NCI-H345 treated with DMSO at 0.1 percent for 48 hours (cell line): ENCODE results near the gene MUC20.
"Not testable (repeated sequence)": the region's sequence is repeated elsewhere in the genome, so short reads cannot be mapped to it uniquely, and the experiment has no call there.

Source experiments
- DNase-seq: peaks from one replicate; lab custom pipeline; 2025; ENCODE audit not compliant: unreplicated experiment; lab: John Stamatoyannopoulos, UW

The MUC20 gene

GRCh38 chr3:195728789-195729188, 8.0 kb downstream of the MUC20 start:
- DNase-seq: not testable (repeated sequence)

GRCh38 chr3:195729476-195730251, 8.9 kb downstream of the MUC20 start:
- DNase-seq: no peak

GRCh38 chr3:195731356-195731905, 10.7 kb downstream of the MUC20 start:
- DNase-seq: no peak

DNA sequence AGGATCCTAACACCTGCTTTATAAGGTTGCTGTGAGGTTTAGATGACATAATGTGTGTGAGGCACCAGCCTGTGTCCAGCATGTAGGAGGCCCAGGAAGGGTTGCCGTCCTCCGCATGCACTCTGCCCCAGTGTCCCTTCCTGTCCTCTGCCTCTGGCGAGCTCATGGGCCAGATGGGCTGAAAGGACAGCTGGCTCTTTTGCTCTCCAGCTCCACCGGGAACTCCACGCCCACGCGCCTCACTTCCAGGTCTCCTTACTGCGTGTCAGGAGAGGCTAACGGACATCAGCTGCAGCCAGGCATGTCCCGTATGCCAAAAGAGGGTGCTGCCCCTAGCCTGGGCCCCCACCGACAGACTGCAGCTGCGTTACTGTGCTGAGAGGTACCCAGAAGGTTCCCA, 12.2 kb downstream of the MUC20 start:
- DNase-seq: no peak

- no peak for DNase-seq
Observed at GRCh38 chr3:195735036-195735695, 14.4 kb downstream of the MUC20 start.

DNA sequence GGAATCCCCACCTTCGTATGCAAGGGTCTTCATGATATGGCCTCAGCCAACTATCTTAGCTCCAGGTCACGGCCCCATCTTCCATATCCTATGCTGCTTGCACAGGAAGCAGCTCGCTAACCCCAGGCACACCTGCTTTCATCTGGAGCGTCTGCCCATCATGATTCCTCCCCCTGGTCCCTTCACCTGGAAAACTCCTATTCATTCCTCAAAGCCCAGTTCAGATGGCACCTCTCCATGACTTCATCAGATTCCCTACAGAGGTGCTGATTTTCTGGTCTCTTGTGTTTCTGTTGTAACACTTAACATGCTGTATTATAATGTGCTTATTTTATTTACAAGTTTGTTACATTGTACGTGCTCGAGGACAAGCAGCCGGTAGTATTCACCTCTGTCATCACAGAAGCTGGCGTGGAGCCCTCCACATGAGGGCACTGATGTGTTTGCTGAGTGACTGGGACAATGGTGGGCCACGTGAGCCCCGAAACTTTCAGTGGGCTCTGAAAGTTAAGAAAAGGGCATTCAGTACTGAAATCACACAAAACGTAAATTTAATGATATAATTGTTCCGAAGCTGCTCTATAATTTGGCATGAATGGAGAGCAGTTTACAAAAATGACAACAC, 16.2 kb downstream of the MUC20 start:
- DNase-seq: no peak

DNA sequence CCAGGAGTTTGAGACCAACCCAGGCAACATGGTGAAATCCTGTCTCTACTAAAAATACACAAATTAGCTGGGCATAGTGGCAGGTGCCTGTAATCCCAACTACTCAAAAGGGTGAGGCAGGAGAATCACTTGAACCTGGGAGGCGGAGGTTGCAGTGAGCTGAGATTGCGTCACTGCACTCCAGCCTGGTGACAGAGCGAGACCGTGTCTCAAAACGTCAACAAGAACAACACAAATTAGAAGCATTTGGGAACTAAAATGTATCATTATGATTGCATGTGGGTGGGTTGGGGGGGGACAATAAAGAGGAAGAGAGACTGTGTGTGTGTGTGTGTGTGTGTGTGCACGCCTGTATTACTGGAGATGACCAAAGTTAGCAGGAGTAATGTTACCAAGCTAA, 17.0 kb downstream of the MUC20 start:
- DNase-seq: not testable (repeated sequence)

GRCh38 chr3:195738274-195739044, 17.7 kb downstream of the MUC20 start:
- DNase-seq: no peak

- DNase-seq: no peak
Observed at GRCh38 chr3:195739561-195740111, 18.9 kb downstream of the MUC20 start.

- no peak for DNase-seq
Observed at GRCh38 chr3:195744437-195744836, 23.7 kb downstream of the MUC20 start.

DNA sequence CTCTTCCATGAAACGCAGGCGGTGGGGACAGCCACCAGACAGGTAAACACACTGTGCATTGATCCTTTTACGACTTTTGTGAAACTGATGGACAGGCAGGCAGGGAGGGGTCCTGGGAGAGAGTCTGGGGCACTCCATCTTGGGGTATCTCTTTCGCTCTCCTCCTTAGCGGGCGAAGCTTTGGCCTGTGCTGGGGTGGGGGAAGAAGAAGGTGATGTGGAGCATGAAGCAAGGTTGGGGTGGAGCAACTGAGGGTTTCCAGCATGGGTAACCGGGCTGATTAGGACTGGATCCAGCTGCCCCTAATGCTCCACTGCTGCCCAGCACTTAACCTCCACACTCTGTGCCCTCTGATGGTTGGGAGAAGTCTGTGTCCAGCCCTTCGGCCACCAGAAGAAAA, 25.6 kb downstream of the MUC20 start:
- no peak for DNase-seq

DNA sequence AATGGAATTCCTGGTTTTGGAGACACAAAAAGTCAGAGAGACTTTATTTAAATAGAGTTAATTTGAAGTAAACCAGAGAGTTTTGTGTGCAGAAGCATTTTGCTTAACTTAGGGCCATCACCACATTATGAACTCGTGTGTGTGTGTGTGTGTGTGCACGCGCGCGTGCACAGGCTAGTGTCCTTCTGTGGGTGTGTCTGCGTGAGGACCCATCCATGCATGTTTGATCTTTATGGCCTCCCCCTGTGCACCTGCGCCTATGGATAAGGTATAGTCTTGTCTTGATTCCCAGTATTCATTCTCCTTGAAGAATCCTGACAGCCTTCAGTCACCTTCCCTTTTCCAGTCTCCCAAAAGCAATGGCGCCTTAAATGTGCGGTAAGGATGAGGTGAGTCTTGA, 26.0 kb downstream of the MUC20 start:
- no peak for DNase-seq

DNA sequence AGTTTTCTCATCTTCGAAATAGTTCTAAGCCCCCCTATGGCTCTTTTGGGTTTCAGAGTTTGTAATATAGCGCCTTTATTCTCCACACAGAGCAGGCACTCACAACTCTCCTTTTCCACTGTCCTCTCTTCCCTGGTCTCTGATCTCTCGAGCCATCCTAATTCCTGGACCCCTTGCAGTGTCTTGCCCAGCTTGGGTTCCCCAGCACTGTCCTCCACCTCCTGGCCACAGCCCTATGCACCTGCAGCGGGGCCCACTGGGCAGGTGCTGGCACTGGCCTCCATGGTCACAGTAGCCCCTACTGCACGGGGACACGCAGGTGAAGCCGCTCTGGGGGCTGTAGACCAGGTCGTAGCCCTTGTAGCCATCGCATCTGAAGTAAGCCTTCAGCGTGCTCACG, 27.9 kb downstream of the MUC20 start:
- no peak for DNase-seq

GRCh38 chr3:195749101-195749500, 28.3 kb downstream of the MUC20 start:
- not testable (repeated sequence) for DNase-seq

- no peak for DNase-seq
Observed at GRCh38 chr3:195750797-195751520, 30.2 kb downstream of the MUC20 start.

- peak; percentile 69 for DNase-seq
Observed at GRCh38 chr3:195751560-195751959, 30.8 kb downstream of the MUC20 start.

DNA sequence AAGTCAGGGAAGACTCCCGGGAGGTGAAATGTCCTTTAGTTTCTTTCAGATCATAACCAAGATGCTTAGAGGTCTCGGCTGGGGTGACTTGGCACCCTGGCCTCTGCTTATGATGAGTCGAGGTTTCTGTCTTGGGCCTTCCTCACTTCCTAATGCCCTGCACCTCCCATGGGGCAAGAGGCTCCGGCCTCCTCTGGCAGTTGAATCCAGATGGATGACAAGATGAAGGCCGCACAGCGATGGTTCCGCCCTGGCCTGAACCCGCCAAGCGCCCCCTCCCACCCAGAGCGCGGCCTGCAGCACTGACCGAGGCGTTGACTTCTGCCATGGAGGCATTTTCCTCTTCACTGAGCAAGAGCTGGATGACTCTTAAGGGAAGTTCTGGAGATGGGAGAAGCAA, 31.3 kb downstream of the MUC20 start:
- DNase-seq: no peak

GRCh38 chr3:195752546-195753331, 32.0 kb downstream of the MUC20 start:
- no peak for DNase-seq

- no peak for DNase-seq
Observed at GRCh38 chr3:195753581-195753980, 32.8 kb downstream of the MUC20 start.
